ENCODE data around the gene ARID1B.

DNA sequence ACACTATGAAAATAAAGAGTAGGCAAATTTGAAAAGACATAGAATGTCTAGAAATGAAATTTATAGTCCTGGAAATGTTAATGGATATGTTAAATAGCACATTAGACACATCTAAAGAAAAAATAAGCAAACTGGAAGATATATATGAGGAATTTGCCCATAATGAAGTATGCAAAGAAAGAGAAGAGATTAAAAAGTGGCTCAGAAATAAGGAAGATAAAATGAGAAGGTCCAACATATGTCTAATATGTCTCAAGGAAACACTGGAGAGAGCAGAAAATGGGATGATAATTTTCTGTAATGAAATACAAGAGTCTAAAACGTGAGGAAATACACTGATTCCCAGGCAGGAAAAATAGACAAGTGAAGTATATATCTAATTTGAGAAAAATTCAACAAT lies 36.6 kb upstream of the ARID1B start:
- TF ChIP-seq, protein P1, sequence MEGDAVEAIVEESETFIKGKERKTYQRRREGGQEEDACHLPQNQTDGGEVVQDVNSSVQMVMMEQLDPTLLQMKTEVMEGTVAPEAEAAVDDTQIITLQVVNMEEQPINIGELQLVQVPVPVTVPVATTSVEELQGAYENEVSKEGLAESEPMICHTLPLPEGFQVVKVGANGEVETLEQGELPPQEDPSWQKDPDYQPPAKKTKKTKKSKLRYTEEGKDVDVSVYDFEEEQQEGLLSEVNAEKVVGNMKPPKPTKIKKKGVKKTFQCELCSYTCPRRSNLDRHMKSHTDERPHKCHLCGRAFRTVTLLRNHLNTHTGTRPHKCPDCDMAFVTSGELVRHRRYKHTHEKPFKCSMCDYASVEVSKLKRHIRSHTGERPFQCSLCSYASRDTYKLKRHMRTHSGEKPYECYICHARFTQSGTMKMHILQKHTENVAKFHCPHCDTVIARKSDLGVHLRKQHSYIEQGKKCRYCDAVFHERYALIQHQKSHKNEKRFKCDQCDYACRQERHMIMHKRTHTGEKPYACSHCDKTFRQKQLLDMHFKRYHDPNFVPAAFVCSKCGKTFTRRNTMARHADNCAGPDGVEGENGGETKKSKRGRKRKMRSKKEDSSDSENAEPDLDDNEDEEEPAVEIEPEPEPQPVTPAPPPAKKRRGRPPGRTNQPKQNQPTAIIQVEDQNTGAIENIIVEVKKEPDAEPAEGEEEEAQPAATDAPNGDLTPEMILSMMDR (IDR thresholded peaks at IDR 0.05) = no peak
- no peak for TF ChIP-seq POLR2A (IDR thresholded peaks at IDR 0.05)
